H54 (cell line): ENCODE measurements around the gene SEMA5A.

Experiments used
- DNase-seq: peaks from one replicate; pipeline ENCODE4 v3.0.0; 2011; ENCODE audit warnings: low spot score, mixed read lengths; ENCODE audit not compliant: insufficient read length
- FAIRE-seq: peaks from 3 replicates; lab custom pipeline; 2011; peaks lifted over from hg19 to GRCh38; lab: Jason Lieb, UNC
- POLR2A ChIP-seq: IDR thresholded peaks from 2 replicates; pipeline ENCODE4 v1.6.1; 2011; ENCODE audit warnings: low read depth, mild to moderate bottlenecking, low read length

SEMA5A gene

DNA sequence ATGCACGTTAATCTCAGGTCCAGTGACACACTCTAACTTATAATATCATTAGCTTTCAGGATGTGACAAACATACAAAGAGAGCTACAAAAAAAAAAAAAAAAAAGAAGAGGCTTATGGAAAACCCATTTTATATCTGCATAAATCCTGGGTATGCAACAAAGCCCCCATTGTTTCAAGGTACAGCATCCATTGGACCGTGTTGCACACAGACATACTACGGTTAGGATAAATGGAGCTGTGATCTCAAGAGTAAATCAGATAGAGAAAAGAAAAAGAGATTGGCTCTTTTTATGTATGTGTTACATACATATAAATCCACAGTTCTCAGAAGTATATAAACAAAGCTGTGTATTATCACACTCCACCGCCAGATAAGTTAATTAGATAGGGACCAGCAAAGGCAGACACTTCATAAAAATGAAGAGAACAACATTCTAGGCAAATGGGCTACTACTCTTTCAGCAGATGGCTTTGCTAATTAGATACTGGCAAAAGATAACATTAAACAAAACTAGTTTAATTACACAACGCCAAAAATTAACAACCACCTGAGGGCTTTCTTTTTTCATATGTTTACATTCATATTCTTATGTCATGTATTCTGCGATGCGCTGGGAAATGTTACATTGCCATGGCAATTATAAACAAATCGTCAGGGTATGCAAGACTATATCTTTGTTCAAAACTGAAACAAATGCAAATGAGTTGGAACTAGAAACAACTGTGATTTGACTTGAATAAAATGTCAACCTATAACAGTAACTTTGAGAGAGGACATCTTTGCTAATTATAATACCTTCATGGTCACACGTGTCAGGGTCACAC, 304.2 kb downstream of the SEMA5A start:
- DNase-seq (no peak), FAIRE-seq (no peak)
- TF ChIP-seq POLR2A, result no peak

- FAIRE-seq, result no peak
Observed at GRCh38 chr5:9240431-9240830, 305.4 kb downstream of the SEMA5A start.

GRCh38 chr5:9239626-9240025, 306.2 kb downstream of the SEMA5A start:
- FAIRE-seq (no peak), DNase-seq (no peak)
- no peak for TF ChIP-seq POLR2A

More at GRCh38 chr5:9240431-9240830, 305.4 kb downstream of the SEMA5A start:
- DNase-seq, result no peak
- no peak for TF ChIP-seq POLR2A

GRCh38 chr5:9239071-9239470, 306.8 kb downstream of the SEMA5A start:
- no peak for FAIRE-seq
- TF ChIP-seq POLR2A, result no peak
- DNase-seq, result no peak

GRCh38 chr5:9233712-9234111, 312.2 kb downstream of the SEMA5A start:
- no peak for TF ChIP-seq POLR2A
- no peak for DNase-seq
- no peak for FAIRE-seq

GRCh38 chr5:9233035-9233434, 312.8 kb downstream of the SEMA5A start:
- DNase-seq, result no peak
- no peak for TF ChIP-seq POLR2A
- no peak for FAIRE-seq

GRCh38 chr5:9231842-9232241, 314.0 kb downstream of the SEMA5A start:
- TF ChIP-seq POLR2A, result no peak
- no peak for DNase-seq
- FAIRE-seq, result no peak

GRCh38 chr5:9230355-9230754, 315.5 kb downstream of the SEMA5A start:
- FAIRE-seq, result no peak
- DNase-seq, result no peak
- TF ChIP-seq POLR2A, result no peak

- TF ChIP-seq POLR2A, result no peak
- no peak for DNase-seq
- FAIRE-seq, result no peak
Observed at GRCh38 chr5:9226016-9226536, 319.8 kb downstream of the SEMA5A start.

DNA sequence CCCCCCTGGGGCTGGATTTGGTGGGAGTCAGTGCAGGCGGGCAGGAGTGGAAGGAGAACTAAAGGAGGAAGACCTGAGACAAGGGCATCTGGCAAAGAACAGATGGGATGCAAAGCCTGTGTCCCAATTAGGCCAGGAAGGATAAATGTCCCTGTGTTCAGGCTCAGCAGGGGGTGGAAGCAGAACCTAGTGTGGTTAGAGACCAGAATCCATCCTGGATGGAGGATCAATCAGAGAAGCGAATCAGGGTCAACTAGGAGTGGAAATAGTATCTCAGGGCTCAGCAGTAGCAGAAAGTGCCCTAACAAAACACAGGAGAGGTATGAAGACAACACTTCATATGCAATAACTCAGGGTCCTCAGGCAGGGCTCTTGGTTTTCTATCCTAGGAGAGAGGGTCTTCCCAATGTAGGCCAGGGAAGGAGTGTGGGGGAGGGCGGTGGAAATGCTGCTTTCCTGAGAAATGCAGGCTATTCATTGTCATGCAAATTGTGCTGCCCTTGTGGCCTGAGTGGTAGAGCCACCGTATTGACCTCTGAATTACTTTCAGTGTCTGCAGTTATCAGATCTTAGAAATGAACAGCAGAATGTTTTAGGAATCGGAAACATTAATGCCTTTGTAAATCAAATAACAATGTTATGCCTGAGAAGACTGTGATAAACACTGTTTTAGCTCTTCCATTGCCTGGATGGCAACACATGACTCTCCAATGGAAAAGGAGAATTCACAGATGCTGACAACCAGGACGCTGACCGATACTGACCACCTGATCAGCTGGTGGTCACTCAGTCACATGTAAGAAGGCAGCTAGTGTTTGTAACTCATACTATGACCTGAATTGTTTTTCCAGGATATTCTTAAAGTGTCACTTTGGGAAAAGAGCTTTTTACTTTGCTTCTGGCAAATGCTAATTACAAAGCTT, 323.6 kb downstream of the SEMA5A start:
- DNase-seq (no peak), FAIRE-seq (no peak)
- no peak for TF ChIP-seq POLR2A

DNA sequence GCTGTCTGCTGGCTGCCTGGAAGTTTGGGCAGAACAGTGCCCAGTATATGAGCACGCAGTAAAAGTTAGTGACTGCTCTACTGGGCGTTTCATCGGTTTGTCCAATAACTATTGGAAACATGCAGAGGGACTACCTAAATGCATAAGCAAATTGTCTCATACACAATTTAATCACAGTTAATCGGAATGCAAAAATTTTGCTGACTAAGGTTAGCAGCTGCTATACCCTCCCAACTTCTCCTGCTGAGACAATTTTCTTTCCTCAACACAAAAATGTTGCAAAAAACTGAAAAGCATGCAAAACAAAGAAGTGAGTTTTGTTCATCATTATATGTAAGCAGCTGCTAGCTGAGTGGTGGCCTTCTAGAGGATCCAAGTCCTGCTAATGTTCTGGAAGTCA, 327.5 kb downstream of the SEMA5A start:
- DNase-seq (no peak), FAIRE-seq (no peak)
- no peak for TF ChIP-seq POLR2A

GRCh38 chr5:9212605-9213004, 333.3 kb downstream of the SEMA5A start:
- no peak for DNase-seq
- no peak for TF ChIP-seq POLR2A
- FAIRE-seq, result no peak

- no peak for DNase-seq
- FAIRE-seq, result no peak
Observed at GRCh38 chr5:9209846-9210492, 335.9 kb downstream of the SEMA5A start.

More at GRCh38 chr5:9209846-9210492, 335.9 kb downstream of the SEMA5A start:
- no peak for TF ChIP-seq POLR2A
